Natural killer cell (primary cell): Measurements from ENCODE around the gene RASA2. TPM values are rescaled to one million over a fixed set of nuclear protein-coding genes. Genes with fewer than 3 reads are reported as not detected.

Experiments
- ATAC-seq, 3 donors: fragments of 150-1000 bp in 2 of 3; fragments of 200-7000 bp in 1 of 3; cut with Tn5 transposase; 1 replicate in 1 of 3; 2 replicates in 2 of 3; pipeline ENCODE4 v1.10.0; 2021; ENCODE audit warnings: mild to moderate bottlenecking in 2 of 3, moderate library complexity in 2 of 3
- DNase-seq, 2 donors: peaks; one replicate each; pipeline versions ENCODE4 v3.0.0 to v3.0.0-alpha.2; 2013 to 2021; ENCODE audit warnings: mixed read lengths in 1 of 2
- H3K27ac ChIP-seq: one replicate; pipeline ENCODE4 v1.5.1; 2013; ENCODE audit warnings: mild to moderate bottlenecking, low read length
- H3K27me3 ChIP-seq: one replicate; pipeline ENCODE4 v1.6.1; 2013; ENCODE audit warnings: low read length; ENCODE audit not compliant: control insufficient read depth, insufficient read depth
- H3K36me3 ChIP-seq: one replicate; pipeline ENCODE4 v1.6.1; 2013; ENCODE audit warnings: low read length; ENCODE audit not compliant: control insufficient read depth, insufficient read depth
- H3K4me1 ChIP-seq: one replicate; pipeline ENCODE4 v1.6.1; 2013; ENCODE audit warnings: low read length; ENCODE audit not compliant: control insufficient read depth, insufficient read depth
- H3K4me3 ChIP-seq: one replicate; pipeline ENCODE4 v1.5.1; 2013; ENCODE audit warnings: low read length
- H3K9me3 ChIP-seq: one replicate; pipeline ENCODE4 v1.6.1; 2013; ENCODE audit warnings: low read length; ENCODE audit not compliant: control insufficient read depth, insufficient read depth
- H3K27ac Mint-ChIP-seq, 2 donors: one replicate each; pipeline ENCODE4 v1.8.0; 2022; ENCODE audit warnings: mild to moderate bottlenecking in 2 of 2, mixed read lengths in 2 of 2, moderate library complexity in 1 of 2
- H3K27me3 Mint-ChIP-seq, 2 donors: one replicate each; pipeline ENCODE4 v1.8.0; 2022; ENCODE audit warnings: low read depth in 2 of 2, mixed read lengths in 2 of 2
- H3K36me3 Mint-ChIP-seq: one replicate; pipeline ENCODE4 v1.8.0; 2022; ENCODE audit warnings: mixed read lengths
- H3K4me1 Mint-ChIP-seq, 2 donors: one replicate each; pipeline ENCODE4 v1.8.0; 2022; ENCODE audit warnings: mixed read lengths in 2 of 2
- H3K4me3 Mint-ChIP-seq: one replicate; pipeline ENCODE4 v1.8.0; 2022; ENCODE audit warnings: mild to moderate bottlenecking, moderate library complexity, mixed read lengths
- H3K9me3 Mint-ChIP-seq, 2 donors: one replicate each; pipeline ENCODE4 v1.8.0; 2022; ENCODE audit warnings: mixed read lengths in 2 of 2
- WGBS: methylation state at CpG from one replicate; pipeline ENCODE4 v1.1.7; 2013; ENCODE audit warnings: missing lambda C conversion rate; ENCODE audit not compliant: insufficient coverage; 5-methylcytosine and 5-hydroxymethylcytosine counted together
- intact Hi-C: fragments of 100-400 bp; cut with micrococcal nuclease; formaldehyde crosslinking; loops from one replicate; pipeline ENCODE4 v1.14.2; 2022
- total RNA-seq, 4 donors: library from RNA; stranded (reverse); fragments of 120-200 nt in 1 of 4; gene quantifications; one replicate each; pipeline versions ENCODE4 v1.2.3 to v1.2.4, GENCODE V29; 2013 to 2022
- TF ChIP-seq, protein P1 (sequence below): fragments of 200-600 bp; IDR thresholded peaks from one replicate; pipeline ENCODE4 v1.8.0; 2022; ENCODE audit warnings: antibody characterized with exemption

RASA2 gene
- total RNA-seq, 3 donors from 2014 or later (not counting 1 experiment from before 2014, with no cell fraction given), result 93.9 to 99.4 (median 97.0) TPM

- no peak for ATAC-seq
- H3K4me1 ChIP-seq, result no peaks in the 10 kb centered on the region
- 92% methylated on average over 6 of the region's 6 CpGs for WGBS
- no peak overlapping the region for H3K4me3 Mint-ChIP-seq
- no peaks in the 10 kb centered on the region for H3K9me3 Mint-ChIP-seq
- no peak overlapping the region for H3K27ac ChIP-seq
- H3K27me3 Mint-ChIP-seq, result no peaks in the 10 kb centered on the region
- H3K27me3 ChIP-seq, result no peaks in the 10 kb centered on the region
- TF ChIP-seq, protein P1, sequence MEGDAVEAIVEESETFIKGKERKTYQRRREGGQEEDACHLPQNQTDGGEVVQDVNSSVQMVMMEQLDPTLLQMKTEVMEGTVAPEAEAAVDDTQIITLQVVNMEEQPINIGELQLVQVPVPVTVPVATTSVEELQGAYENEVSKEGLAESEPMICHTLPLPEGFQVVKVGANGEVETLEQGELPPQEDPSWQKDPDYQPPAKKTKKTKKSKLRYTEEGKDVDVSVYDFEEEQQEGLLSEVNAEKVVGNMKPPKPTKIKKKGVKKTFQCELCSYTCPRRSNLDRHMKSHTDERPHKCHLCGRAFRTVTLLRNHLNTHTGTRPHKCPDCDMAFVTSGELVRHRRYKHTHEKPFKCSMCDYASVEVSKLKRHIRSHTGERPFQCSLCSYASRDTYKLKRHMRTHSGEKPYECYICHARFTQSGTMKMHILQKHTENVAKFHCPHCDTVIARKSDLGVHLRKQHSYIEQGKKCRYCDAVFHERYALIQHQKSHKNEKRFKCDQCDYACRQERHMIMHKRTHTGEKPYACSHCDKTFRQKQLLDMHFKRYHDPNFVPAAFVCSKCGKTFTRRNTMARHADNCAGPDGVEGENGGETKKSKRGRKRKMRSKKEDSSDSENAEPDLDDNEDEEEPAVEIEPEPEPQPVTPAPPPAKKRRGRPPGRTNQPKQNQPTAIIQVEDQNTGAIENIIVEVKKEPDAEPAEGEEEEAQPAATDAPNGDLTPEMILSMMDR, result no peak
- no peak overlapping the region for H3K27ac Mint-ChIP-seq
- intact Hi-C loops, result no loop called here
- no peak for DNase-seq
- peaks cover 37% of the 10 kb centered on the region for H3K36me3 ChIP-seq
- H3K4me3 ChIP-seq, result no peak overlapping the region
- H3K36me3 Mint-ChIP-seq, result peaks cover 18% of the 10 kb centered on the region
- H3K4me1 Mint-ChIP-seq, result no peaks in the 10 kb centered on the region
- no peaks in the 10 kb centered on the region for H3K9me3 ChIP-seq
Measured at GRCh38 chr3:141448606-141449220, 38.1 kb upstream of the RASA2 start.

DNA sequence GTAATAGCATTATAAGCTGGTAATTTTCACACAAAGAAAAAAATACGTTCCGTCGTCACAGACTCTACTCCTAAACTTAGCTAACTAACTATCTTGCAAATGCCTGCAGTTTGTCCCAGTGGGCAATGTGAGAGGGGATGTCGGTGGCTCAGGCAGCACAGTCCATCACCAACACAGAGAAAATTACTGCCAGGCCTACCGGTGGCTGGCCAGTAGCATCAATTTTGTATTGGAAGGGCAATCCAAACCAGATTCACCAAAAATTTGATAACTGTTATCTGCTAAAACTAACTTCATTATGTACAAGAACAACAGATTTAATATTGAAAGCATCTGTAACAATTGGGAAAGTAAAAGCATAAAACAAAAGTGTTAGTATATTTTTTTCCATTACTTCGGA is 37.4 kb upstream of the RASA2 start:
- H3K27me3 Mint-ChIP-seq, result no peaks in the 10 kb centered on the region
- peaks cover 2% of the 10 kb centered on the region in 2 donors for H3K4me1 Mint-ChIP-seq
- DNase-seq (no peak), ATAC-seq (no peak)
- TF ChIP-seq, protein P1, result no peak
- H3K9me3 Mint-ChIP-seq, result no peaks in the 10 kb centered on the region
- peaks cover 12% of the 10 kb centered on the region for H3K36me3 Mint-ChIP-seq
- Histone ChIP-seq H3K36me3 (peaks cover 30% of the 10 kb centered on the region), H3K27me3 (no peaks in the 10 kb centered on the region), H3K4me3 (no peak overlapping the region), H3K9me3 (no peaks in the 10 kb centered on the region), H3K4me1 (no peaks in the 10 kb centered on the region), H3K27ac (no peak overlapping the region)
- 93% methylated on average over 3 of the region's 6 CpGs for WGBS
- intact Hi-C loops, result no loop called here
- peak overlapping the region in 1 of 2 donors; percentile 10 for H3K27ac Mint-ChIP-seq
- no peak overlapping the region for H3K4me3 Mint-ChIP-seq

GRCh38 chr3:141450727-141451375 is 36.0 kb upstream of the RASA2 start:
- DNase-seq, result no peak
- no peaks in the 10 kb centered on the region for H3K36me3 Mint-ChIP-seq

More at GRCh38 chr3:141450727-141451375, 36.0 kb upstream of the RASA2 start:
- H3K27ac ChIP-seq, result no peak overlapping the region
- peaks cover 15% of the 10 kb centered on the region for H3K36me3 ChIP-seq
- intact Hi-C loops, result loop anchor here (10.0 kb wide), 1 partner anchor 216 kb away; the partner anchor contains the start of gene PXYLP1
- no peaks in the 10 kb centered on the region for H3K27me3 ChIP-seq
- H3K4me1 Mint-ChIP-seq, result peaks cover 10 to 11% of the 10 kb centered on the region in 2 donors
- no peak overlapping the region for H3K4me3 ChIP-seq
- H3K27me3 Mint-ChIP-seq, result no peaks in the 10 kb centered on the region
- no peak overlapping the region for H3K4me3 Mint-ChIP-seq
- no peaks in the 10 kb centered on the region for H3K9me3 Mint-ChIP-seq
- H3K4me1 ChIP-seq, result peaks cover 6% of the 10 kb centered on the region
- 91% methylated on average over 8 of the region's 8 CpGs for WGBS
- H3K9me3 ChIP-seq, result no peaks in the 10 kb centered on the region
- no peak for ATAC-seq
- peak overlapping the region in 1 of 2 donors; percentile 37 for H3K27ac Mint-ChIP-seq
- TF ChIP-seq, protein P1, result no peak
